ENCODE results near the gene EIF4EBP2. TPM values are rescaled to one million over a fixed set of nuclear protein-coding genes. Genes with fewer than 3 reads are reported as not detected.

The EIF4EBP2 gene, protein sequence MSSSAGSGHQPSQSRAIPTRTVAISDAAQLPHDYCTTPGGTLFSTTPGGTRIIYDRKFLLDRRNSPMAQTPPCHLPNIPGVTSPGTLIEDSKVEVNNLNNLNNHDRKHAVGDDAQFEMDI
- 57.4 and 80.3 TPM in 2 replicates for total RNA-seq (2021)
- Bru-seq, nascent RNA = percentile 96 among the genes with signal in this experiment
- percentile 97 among the genes with signal in this experiment for BruChase-seq, experiment 1, labeled RNA remaining after a 2-hour chase
- percentile 98 among the genes with signal in this experiment for BruChase-seq, experiment 2, labeled RNA remaining after a 6-hour chase
- long read RNA-seq, full-length matches to known transcripts = 224 of 329 reads
- long read RNA-seq, partial matches to known transcripts = 61 of 329 reads
- long read RNA-seq, other reads (novel, unspliced or antisense) = 44 of 329 reads

DNA sequence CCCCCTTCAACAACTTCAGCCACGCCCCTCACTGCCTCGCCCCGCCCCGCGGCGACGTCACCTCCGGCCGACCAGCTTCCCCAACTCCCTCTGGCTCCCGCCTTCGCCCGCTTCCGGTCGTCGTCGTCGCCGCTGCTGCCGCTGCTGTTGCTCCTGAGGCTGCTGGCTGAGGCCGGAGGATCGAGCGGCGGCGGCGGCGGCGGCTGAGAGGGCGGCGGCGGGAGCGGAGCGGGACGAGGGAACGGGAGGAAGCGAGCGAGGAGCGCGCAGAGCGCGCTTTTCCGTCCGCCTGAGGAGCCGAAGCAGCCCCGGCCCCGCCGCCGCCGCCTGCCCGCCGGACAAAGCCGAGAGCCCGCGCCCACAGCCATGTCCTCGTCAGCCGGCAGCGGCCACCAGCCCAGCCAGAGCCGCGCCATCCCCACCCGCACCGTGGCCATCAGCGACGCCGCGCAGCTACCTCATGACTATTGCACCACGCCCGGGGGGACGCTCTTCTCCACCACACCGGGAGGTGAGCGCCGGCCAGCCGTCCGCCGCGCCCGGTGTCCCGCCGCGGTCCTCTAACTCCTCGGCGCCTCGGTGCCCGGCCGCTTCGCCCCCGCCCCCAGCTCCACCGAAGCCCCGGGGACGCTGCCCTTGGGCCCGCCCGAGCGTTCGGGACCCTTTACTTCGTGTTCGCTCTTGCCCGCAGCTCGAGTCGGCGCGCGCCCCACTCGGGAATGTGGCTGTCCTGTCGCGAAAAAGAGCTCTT lies at the start of gene EIF4EBP2:
TSS of gene EIF4EBP2 (plus strand) at position 110 of the 751 bp plus-strand sequence. CDS start at position 367, 257 bp downstream.
- peaks cover 23% of the 10 kb centered on the region; the same call in 1 of the 2 replicates for H3F3A ChIP-seq (ENCODE audit: insufficient read depth, low read depth)
- H3K4me1 ChIP-seq (replicated peaks; ENCODE audit: insufficient read depth) = peaks cover 24% of the 10 kb centered on the region
- DNase-seq = peak; percentile 86 to 99
- H3K4me3 ChIP-seq = peak within 1 kb of the TSS; percentile 82
- peaks cover 10% of the 10 kb centered on the region; the same call in 1 of the 2 replicates for H3K36me3 ChIP-seq (ENCODE audit: low read depth)
- no peaks in the 10 kb centered on the region for H3K9me3 ChIP-seq (ENCODE audit: insufficient read depth, low read depth)
- H3K27me3 ChIP-seq (ENCODE audit: insufficient read depth, low read depth) = no peaks in the 10 kb centered on the region
- H3K9me2 ChIP-seq (ENCODE audit: insufficient read depth) = no peaks in the 10 kb centered on the region
- peak within 1 kb of the TSS; percentile 90 for H3K4me2 ChIP-seq
- peak within 1 kb of the TSS; percentile 70 for H3K27ac ChIP-seq
- H4K20me1 ChIP-seq (ENCODE audit: insufficient read depth) = peaks cover 27% of the 10 kb centered on the region
- no TSS peak for BruUV-seq (replicated peaks)
- ChIA-PET CTCF (interaction anchor here (1.0 to 2.5 kb wide), 4 partner anchors 17 to 183 kb away, joined by 3 to 17 read pairs (median 5); no protein-coding TSS in a partner anchor), POLR2A (ENCODE audit: unreplicated experiment) (interaction anchor here (0.5 to 1.2 kb wide), 11 partner anchors 13 to 957 kb away, joined by 3 to 17 read pairs (median 4); partner anchors contain the start of gene SAR1A)
- TF ChIP-seq, protein P1, sequence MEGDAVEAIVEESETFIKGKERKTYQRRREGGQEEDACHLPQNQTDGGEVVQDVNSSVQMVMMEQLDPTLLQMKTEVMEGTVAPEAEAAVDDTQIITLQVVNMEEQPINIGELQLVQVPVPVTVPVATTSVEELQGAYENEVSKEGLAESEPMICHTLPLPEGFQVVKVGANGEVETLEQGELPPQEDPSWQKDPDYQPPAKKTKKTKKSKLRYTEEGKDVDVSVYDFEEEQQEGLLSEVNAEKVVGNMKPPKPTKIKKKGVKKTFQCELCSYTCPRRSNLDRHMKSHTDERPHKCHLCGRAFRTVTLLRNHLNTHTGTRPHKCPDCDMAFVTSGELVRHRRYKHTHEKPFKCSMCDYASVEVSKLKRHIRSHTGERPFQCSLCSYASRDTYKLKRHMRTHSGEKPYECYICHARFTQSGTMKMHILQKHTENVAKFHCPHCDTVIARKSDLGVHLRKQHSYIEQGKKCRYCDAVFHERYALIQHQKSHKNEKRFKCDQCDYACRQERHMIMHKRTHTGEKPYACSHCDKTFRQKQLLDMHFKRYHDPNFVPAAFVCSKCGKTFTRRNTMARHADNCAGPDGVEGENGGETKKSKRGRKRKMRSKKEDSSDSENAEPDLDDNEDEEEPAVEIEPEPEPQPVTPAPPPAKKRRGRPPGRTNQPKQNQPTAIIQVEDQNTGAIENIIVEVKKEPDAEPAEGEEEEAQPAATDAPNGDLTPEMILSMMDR (conservative IDR thresholded peaks at IDR 0.05) = no peak; the same call in 1 of the 2 replicates
- TF ChIP-seq EZH2 (IDR thresholded peaks at IDR 0.05; ENCODE audit: low read depth) = no peak
- peak within 1 kb of the TSS; percentile 84 for H2AFZ ChIP-seq
- H3K79me2 ChIP-seq (ENCODE audit: low read depth) = peaks cover 48% of the 10 kb centered on the region
- intact Hi-C loops (cut with micrococcal nuclease; ENCODE audit: unreplicated experiment) = no loop called here

DNA sequence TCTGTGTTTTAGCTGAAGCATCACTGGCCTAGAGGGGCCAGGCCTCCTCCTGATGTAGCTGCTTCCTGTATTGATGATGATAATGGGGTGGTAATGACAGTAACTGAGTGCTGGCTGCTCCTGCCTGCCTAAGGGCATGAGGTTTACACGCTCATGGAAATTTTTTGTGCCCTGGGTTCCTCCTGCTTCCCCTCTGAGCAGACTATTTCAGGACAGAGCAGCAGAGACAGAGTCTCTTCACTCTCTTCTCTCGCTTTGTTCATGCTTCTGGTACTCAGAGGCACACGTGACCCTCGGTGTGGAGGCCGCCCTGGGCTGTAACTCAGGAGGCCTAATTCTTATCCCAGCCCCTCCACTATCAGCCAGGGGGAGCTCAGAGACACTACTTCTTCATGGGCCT lies 49.4 kb upstream of the EIF4EBP2 start:
- no peaks in the 10 kb centered on the region for H4K20me1 ChIP-seq (ENCODE audit: insufficient read depth)
- no peak overlapping the region for H3K4me2 ChIP-seq
- no peaks in the 10 kb centered on the region for H3K36me3 ChIP-seq (ENCODE audit: low read depth)
- ChIA-PET POLR2A (ENCODE audit: unreplicated experiment) (interaction anchor here (0.6 kb wide), 1 partner anchor 43 kb away, joined by 4 read pairs; no protein-coding TSS in a partner anchor), CTCF (no interaction called here)
- intact Hi-C loops (cut with micrococcal nuclease; ENCODE audit: unreplicated experiment) = no loop called here
- no peaks in the 10 kb centered on the region for H3K27me3 ChIP-seq (ENCODE audit: insufficient read depth, low read depth)
- H3K4me1 ChIP-seq (replicated peaks; ENCODE audit: insufficient read depth) = peaks cover 23% of the 10 kb centered on the region
- H3K79me2 ChIP-seq (ENCODE audit: low read depth) = 0 out of 2 replicates have a peak, but pooled peaks cover 3% of the 10 kb centered on the region
- DNase-seq = no peak
- no TSS peak for BruUV-seq (replicated peaks)
- no peaks in the 10 kb centered on the region for H3K9me2 ChIP-seq (ENCODE audit: insufficient read depth)
- no peak overlapping the region for H2AFZ ChIP-seq
- no peak overlapping the region for H3K27ac ChIP-seq
- no peak overlapping the region for H3K4me3 ChIP-seq
- TF ChIP-seq, protein P1 (conservative IDR thresholded peaks at IDR 0.05) = no peak
- TF ChIP-seq EZH2 (IDR thresholded peaks at IDR 0.05; ENCODE audit: low read depth) = no peak
- peaks cover 17% of the 10 kb centered on the region; the same call in 1 of the 2 replicates for H3F3A ChIP-seq (ENCODE audit: insufficient read depth, low read depth)
- no peaks in the 10 kb centered on the region for H3K9me3 ChIP-seq (ENCODE audit: insufficient read depth, low read depth)
